H1 (cell line): ENCODE results near the gene BCL2L14. TPM values are rescaled to one million over a fixed set of nuclear protein-coding genes. Genes with fewer than 3 reads are reported as not detected.

Source experiments
- CTCF ChIA-PET: fragments of 300-600 bp; sonication (Branson Sonifier 250); formaldehyde crosslinking; loops from one replicate; lab custom pipeline; 2021; ENCODE audit not compliant: partially characterized antibody; lab: Charles Lee
- POLR2A ChIA-PET: fragments of 300-600 bp; sonication (Branson Sonifier 250); formaldehyde crosslinking; loops from one replicate; lab custom pipeline; 2021; ENCODE audit warnings: inconsistent platforms; ENCODE audit not compliant: partially characterized antibody; lab: Charles Lee
- DNase-seq, 2 experiments: peaks; one replicate each; pipeline versions ENCODE4 v3.0.0 to v3.0.0-alpha.2; 2010 to 2022; ENCODE audit warnings: low spot score in 2 of 2, low read depth in 1 of 2, mixed read lengths in 1 of 2
- FAIRE-seq: peaks from 2 replicates; lab custom pipeline; 2011; peaks lifted over from hg19 to GRCh38; lab: Jason Lieb, UNC
- H2AFZ ChIP-seq: 2 replicates; pipeline ENCODE4 v1.8.1; 2012; ENCODE audit warnings: low read length, inconsistent platforms
- H2AK5ac ChIP-seq: 2 replicates; pipeline ENCODE4 v1.6.1; 2013; ENCODE audit warnings: low read depth, low read length
- H2BK120ac ChIP-seq: replicated peaks from 2 replicates; pipeline ENCODE3; 2013; ENCODE audit warnings: low read depth, low read length, inconsistent platforms
- H2BK12ac ChIP-seq: 2 replicates; pipeline ENCODE4 v1.6.1; 2013; ENCODE audit warnings: low read depth, low read length
- H2BK15ac ChIP-seq: 2 replicates; pipeline ENCODE4 v1.6.1; 2013; ENCODE audit warnings: low read length
- H2BK20ac ChIP-seq: 2 replicates; pipeline ENCODE4 v1.6.1; 2013; ENCODE audit warnings: low read length
- H2BK5ac ChIP-seq: 2 replicates; pipeline ENCODE4 v1.6.1; 2013; ENCODE audit warnings: low read depth, low read length
- H3K14ac ChIP-seq: 2 replicates; pipeline ENCODE4 v1.6.1; 2013; ENCODE audit warnings: inconsistent platforms; ENCODE audit not compliant: insufficient read length
- H3K18ac ChIP-seq: 2 replicates; pipeline ENCODE4 v1.6.1; 2013; ENCODE audit warnings: low read length; ENCODE audit errors: extremely low read depth
- H3K23ac ChIP-seq: 2 replicates; pipeline ENCODE4 v1.6.1; 2013; ENCODE audit warnings: inconsistent platforms; ENCODE audit not compliant: insufficient read length
- H3K23me2 ChIP-seq: 2 replicates; pipeline ENCODE4 v1.6.1; 2013; ENCODE audit warnings: low read depth, low read length
- H3K27ac ChIP-seq: 2 replicates; pipeline ENCODE4 v1.6.1; 2011; ENCODE audit warnings: low read depth, low read length, inconsistent platforms
- H3K27me3 ChIP-seq, 4 experiments: replicated peaks in 1 of 4; 1 replicate in 1 of 4; 2 replicates in 3 of 4; pipeline versions ENCODE4 v1.6.1 to v1.8.1; 2011 to 2013; ENCODE audit warnings: low read length in 3 of 4, mild to moderate bottlenecking in 3 of 4, inconsistent platforms in 2 of 4, mixed read lengths in 2 of 4, moderate library complexity in 1 of 4; ENCODE audit not compliant: control insufficient read depth in 3 of 4, insufficient read depth in 3 of 4; ENCODE audit errors: extremely low read depth in 1 of 4
- H3K36me3 ChIP-seq, 4 experiments: 2 replicates each; pipeline versions ENCODE4 v1.6.1 to v1.8.1; 2011 to 2013; ENCODE audit warnings: mild to moderate bottlenecking in 4 of 4, low read length in 3 of 4, moderate library complexity in 2 of 4, control low read depth in 1 of 4, inconsistent platforms in 1 of 4; ENCODE audit not compliant: insufficient read depth in 4 of 4, control insufficient read depth in 2 of 4
- H3K4ac ChIP-seq: replicated peaks from 2 replicates; pipeline ENCODE3; 2013; ENCODE audit warnings: low read length, low read depth, mixed read lengths, inconsistent platforms; ENCODE audit not compliant: insufficient read length
- H3K4me1 ChIP-seq, 4 experiments: replicated peaks in 1 of 4; 1 replicate in 1 of 4; 2 replicates in 3 of 4; pipeline versions ENCODE4 v1.6.1 to v1.8.1; 2011 to 2013; ENCODE audit warnings: low read length in 3 of 4, inconsistent platforms in 2 of 4, mixed read lengths in 1 of 4; ENCODE audit not compliant: insufficient read depth in 4 of 4, control insufficient read depth in 3 of 4
- H3K4me2 ChIP-seq, 2 experiments: 2 replicates each; pipeline versions ENCODE4 v1.6.1 to v1.8.1; 2011 to 2013; ENCODE audit warnings: low read depth in 2 of 2, low read length in 2 of 2, control low read depth in 1 of 2, inconsistent platforms in 1 of 2, mild to moderate bottlenecking in 1 of 2; ENCODE audit not compliant: insufficient read depth in 1 of 2
- H3K4me3 ChIP-seq, 4 experiments: fragments of 200-600, 300-600 bp in 1 of 4; sonication (generic), shearing (Covaris generic), sonication (Bioruptor Twin) in 1 of 4; 2 replicates each; pipeline versions ENCODE4 v1.5.1 to v1.8.1; 2011 to 2016; ENCODE audit warnings: low read length in 4 of 4, low read depth in 3 of 4, control low read depth in 2 of 4, inconsistent platforms in 2 of 4, mild to moderate bottlenecking in 2 of 4, mixed read lengths in 1 of 4, moderate library complexity in 1 of 4; ENCODE audit not compliant: insufficient read depth in 2 of 4; ENCODE audit errors: extremely low read depth in 1 of 4
- H3K56ac ChIP-seq: replicated peaks from 2 replicates; pipeline ENCODE3; 2013; ENCODE audit warnings: low read depth, mild to moderate bottlenecking, mixed read lengths, low read length, inconsistent platforms; ENCODE audit not compliant: insufficient read length
- H3K79me1 ChIP-seq: 2 replicates; pipeline ENCODE4 v1.6.1; 2013; ENCODE audit warnings: low read depth, low read length, control low read depth
- H3K79me2 ChIP-seq, 2 experiments: 2 replicates each; pipeline versions ENCODE4 v1.6.1 to v1.8.1; 2012 to 2013; ENCODE audit warnings: low read length in 2 of 2, mild to moderate bottlenecking in 2 of 2, inconsistent platforms in 1 of 2; ENCODE audit not compliant: insufficient read depth in 2 of 2, control insufficient read depth in 1 of 2
- H3K9ac ChIP-seq, 4 experiments: replicated peaks in 1 of 4; 1 replicate in 1 of 4; 2 replicates in 3 of 4; pipeline versions ENCODE4 v1.6.1 to v1.8.1; 2011 to 2013; ENCODE audit warnings: low read depth in 3 of 4, low read length in 3 of 4, control low read depth in 2 of 4, mild to moderate bottlenecking in 2 of 4, moderate library complexity in 2 of 4, inconsistent platforms in 1 of 4; ENCODE audit errors: extremely low read depth in 1 of 4
- H3K9me3 ChIP-seq, 2 experiments: 2 replicates each; pipeline versions ENCODE4 v1.6.1 to v1.8.1; 2012 to 2013; ENCODE audit warnings: mild to moderate bottlenecking in 2 of 2, moderate library complexity in 2 of 2, control low read depth in 1 of 2, inconsistent platforms in 1 of 2, low read depth in 1 of 2, low read length in 1 of 2, mixed read lengths in 1 of 2; ENCODE audit not compliant: insufficient read depth in 2 of 2
- H4K20me1 ChIP-seq, 2 experiments: replicated peaks in 1 of 2; 2 replicates each; pipeline versions ENCODE3 to v1.8.1; 2011 to 2013; ENCODE audit warnings: inconsistent platforms in 2 of 2, low read length in 2 of 2, mild to moderate bottlenecking in 1 of 2; ENCODE audit not compliant: insufficient read depth in 2 of 2, control insufficient read depth in 1 of 2
- H4K5ac ChIP-seq: 2 replicates; pipeline ENCODE4 v1.6.1; 2013; ENCODE audit warnings: low read length, low read depth, mixed read lengths, inconsistent platforms; ENCODE audit not compliant: insufficient read length
- H4K8ac ChIP-seq: 2 replicates; pipeline ENCODE4 v1.8.0; 2013; ENCODE audit warnings: mild to moderate bottlenecking, moderate library complexity, low read length, inconsistent platforms; ENCODE audit not compliant: insufficient read depth; ENCODE audit errors: extremely low read depth
- H4K91ac ChIP-seq: replicated peaks from 2 replicates; pipeline ENCODE3; 2013; ENCODE audit warnings: low read length, mixed read lengths, inconsistent platforms; ENCODE audit not compliant: insufficient read length
- HDAC6 ChIP-seq: IDR thresholded peaks from one replicate; pipeline ENCODE4 v1.7.1; 2012; ENCODE audit warnings: low read depth, mild to moderate bottlenecking, inconsistent platforms, low read length, moderate library complexity
- KDM4A ChIP-seq: IDR thresholded peaks from one replicate; pipeline ENCODE4 v1.7.1; 2012; ENCODE audit warnings: low read depth, mild to moderate bottlenecking, moderate library complexity, low read length, inconsistent platforms; ENCODE audit not compliant: severe bottlenecking
- NANOG ChIP-seq: IDR thresholded peaks from 2 replicates; pipeline ENCODE4 v1.6.1; 2011; ENCODE audit warnings: low read length, low read depth, mild to moderate bottlenecking, inconsistent platforms; ENCODE audit not compliant: insufficient read depth, poor library complexity, severe bottlenecking
- RBBP5 ChIP-seq: IDR thresholded peaks from 2 replicates; pipeline ENCODE4 v1.7.1; 2012; ENCODE audit warnings: low read depth, mild to moderate bottlenecking, inconsistent platforms, low read length, moderate library complexity, borderline replicate concordance
- SIRT6 ChIP-seq: IDR thresholded peaks from one replicate; pipeline ENCODE4 v1.7.1; 2012; ENCODE audit warnings: low read length, inconsistent platforms
- WGBS, 2 experiments: shearing (Covaris generic) in 1 of 2; methylation state at CpG; one replicate each; pipeline versions ENCODE4 v1.1.6 to v1.1.7; 2013 to 2015; ENCODE audit warnings: low lambda C conversion rate in 2 of 2, mixed read lengths in 2 of 2, inconsistent platforms in 1 of 2, low coverage in 1 of 2, missing lambda C conversion rate in 1 of 2; ENCODE audit not compliant: insufficient replicate concordance in 2 of 2, insufficient coverage in 1 of 2, insufficient read length in 1 of 2; ENCODE audit errors: extremely low coverage in 1 of 2, missing lambda C conversion rate in 1 of 2; 5-methylcytosine and 5-hydroxymethylcytosine counted together
- polyA plus RNA-seq, 7 experiments: library from polyadenylated mRNA; depleted of rRNA in 3 of 7; stranded (reverse) in 5 of 7; unstranded in 2 of 7; fragments of >200 nt in 5 of 7; fragments of 200-250 nt in 2 of 7; gene quantifications; 1 replicate in 5 of 7; 2 replicates in 1 of 7; 4 replicates in 1 of 7; pipeline versions ENCODE4 v1.2.1 to v1.2.3, GENCODE V29; 2011 to 2013; ENCODE audit warnings: missing spikeins in 2 of 7, mixed read lengths in 2 of 7
- total RNA-seq: library from RNA; stranded (reverse); fragmentation: NEBNext Ultra II Directional; extraction: Animal tissue kit (Norgen Biotek cat#: 25700); gene quantifications from 2 replicates; pipeline ENCODE4 v1.2.1, GENCODE V29; 2021

BCL2L14 gene
- total and polyA plus RNA-seq, 2 of the 8 experiments (the other 6 are each of a cell fraction or from before 2014, with no cell fraction given) = 0.80 to 2.4 TPM

- Histone ChIP-seq H4K5ac (no peak overlapping the region), H3K36me3 (peaks cover 10 to 79% (median 42%) of the 10 kb centered on the region in 4 experiments), H3K9ac (no peak overlapping the region), H2BK120ac (no peak overlapping the region), H3K23ac (no peak overlapping the region), H3K4me1 (no peaks in the 10 kb centered on the region), H2BK20ac (no peak overlapping the region), H3K79me1 (no peaks in the 10 kb centered on the region; the same call in 1 of the 2 replicates), H3K79me2 (no peaks in the 10 kb centered on the region), H3K56ac (no peak overlapping the region), H3K4me3 (no peak overlapping the region), H3K23me2 (no peaks in the 10 kb centered on the region), H3K4ac (no peak overlapping the region), H4K20me1 (no peaks in the 10 kb centered on the region), H2AFZ (no peak overlapping the region), H3K27ac (no peak overlapping the region), H3K18ac (no peak overlapping the region), H3K27me3 (no peaks in the 10 kb centered on the region), H4K91ac (no peak overlapping the region), H2AK5ac (no peak overlapping the region), H3K4me2 (no peak overlapping the region), H2BK15ac (no peak overlapping the region), H3K9me3 (no peaks in the 10 kb centered on the region), H3K14ac (no peak overlapping the region), H2BK12ac (no peak overlapping the region), H2BK5ac (no peak overlapping the region), H4K8ac (no peak overlapping the region)
- FAIRE-seq (no peak), DNase-seq (no peak)
- 87% methylated on average over 3 of the region's 3 CpGs; no CpG with 5 or more reads in 1 of the 2 experiments for WGBS, 2 experiments
- TF ChIP-seq RBBP5 (no peak), SIRT6 (no peak), KDM4A (no peak), NANOG (no peak), HDAC6 (no peak)
- CTCF ChIA-PET = no interaction called here
- POLR2A ChIA-PET = no interaction called here
Measured at GRCh38 chr12:12123036-12123604, 52.4 kb downstream of the BCL2L14 start.
